ENCODE data around the gene ACAP3.

Gene ACAP3

GRCh38 chr1:1247341-1247913 lies 60.3 kb downstream of the ACAP3 start:
- no peak for TF ChIP-seq CTCF (conservative IDR thresholded peaks at IDR 0.05; ENCODE audit: low read length)
- TF ChIP-seq EZH2phosphoT487 (IDR thresholded peaks at IDR 0.05; ENCODE audit: borderline replicate concordance), result no peak
- Histone ChIP-seq H3K79me2 (ENCODE audit: insufficient read depth, low read length) (no peaks in the 10 kb centered on the region), H2AFZ (ENCODE audit: low read length) (no peak overlapping the region), H3K4me1 (ENCODE audit: insufficient read depth, low read length, poor library complexity, severe bottlenecking) (peaks cover 13% of the 10 kb centered on the region), H4K20me1 (ENCODE audit: insufficient read depth, low read length, poor library complexity, severe bottlenecking) (no peaks in the 10 kb centered on the region), H3K4me3 (ENCODE audit: low read length, poor library complexity, severe bottlenecking) (no peak overlapping the region), H3K27me3 (ENCODE audit: insufficient read depth, low read length, poor library complexity, severe bottlenecking) (no peaks in the 10 kb centered on the region), H3K9ac (ENCODE audit: low read depth, low read length, poor library complexity, severe bottlenecking) (no peak overlapping the region), H3F3A (ENCODE audit: low read depth) (no peaks in the 10 kb centered on the region), H3K9me2 (replicated peaks; ENCODE audit: low read depth, low read length) (no peaks in the 10 kb centered on the region), H3K36me3 (ENCODE audit: insufficient read depth, low read length) (no peaks in the 10 kb centered on the region), H3K9me3 (ENCODE audit: insufficient read depth, low read depth, low read length) (no peaks in the 10 kb centered on the region), H3K4me2 (ENCODE audit: low read depth, low read length, poor library complexity, severe bottlenecking) (no peak overlapping the region)

- H3K9me2 ChIP-seq (replicated peaks; ENCODE audit: low read depth, low read length), result no peaks in the 10 kb centered on the region
- H3K27me3 ChIP-seq (ENCODE audit: insufficient read depth, low read length, poor library complexity, severe bottlenecking), result no peaks in the 10 kb centered on the region
- no peaks in the 10 kb centered on the region for H3K79me2 ChIP-seq (ENCODE audit: insufficient read depth, low read length)
- H3K4me1 ChIP-seq (ENCODE audit: insufficient read depth, low read length, poor library complexity, severe bottlenecking), result peaks cover 13% of the 10 kb centered on the region
- no peak within 1 kb of the TSS for H3K4me3 ChIP-seq (ENCODE audit: low read length, poor library complexity, severe bottlenecking)
- H3K9ac ChIP-seq (ENCODE audit: low read depth, low read length, poor library complexity, severe bottlenecking), result no peak within 1 kb of the TSS
- H3K9me3 ChIP-seq (ENCODE audit: insufficient read depth, low read depth, low read length), result no peaks in the 10 kb centered on the region
- no peaks in the 10 kb centered on the region for H4K20me1 ChIP-seq (ENCODE audit: insufficient read depth, low read length, poor library complexity, severe bottlenecking)
- no peaks in the 10 kb centered on the region for H3F3A ChIP-seq (ENCODE audit: low read depth)
- no peak within 1 kb of the TSS for H3K4me2 ChIP-seq (ENCODE audit: low read depth, low read length, poor library complexity, severe bottlenecking)
- H2AFZ ChIP-seq (ENCODE audit: low read length), result no peak within 1 kb of the TSS
- H3K36me3 ChIP-seq (ENCODE audit: insufficient read depth, low read length), result no peaks in the 10 kb centered on the region
- TF ChIP-seq EZH2phosphoT487 (IDR thresholded peaks at IDR 0.05; ENCODE audit: borderline replicate concordance) (no peak), CTCF (conservative IDR thresholded peaks at IDR 0.05; ENCODE audit: low read length) (no peak; the same call in 1 of the 2 replicates)
Measured at GRCh38 chr1:1246577-1247340, 61.0 kb downstream of the ACAP3 start, which contains the start of gene C1QTNF12. Gene C1QTNF12, minus strand, starts transcription at chr1:1246722. Its CDS starts 32 bp downstream, at chr1:1246690.

- Histone ChIP-seq H3F3A (ENCODE audit: low read depth) (no peaks in the 10 kb centered on the region), H3K27me3 (ENCODE audit: insufficient read depth, low read length, poor library complexity, severe bottlenecking) (no peaks in the 10 kb centered on the region), H3K4me2 (ENCODE audit: low read depth, low read length, poor library complexity, severe bottlenecking) (no peak overlapping the region), H3K36me3 (ENCODE audit: insufficient read depth, low read length) (no peaks in the 10 kb centered on the region), H2AFZ (ENCODE audit: low read length) (no peak overlapping the region), H3K4me1 (ENCODE audit: insufficient read depth, low read length, poor library complexity, severe bottlenecking) (peaks cover 8% of the 10 kb centered on the region), H3K4me3 (ENCODE audit: low read length, poor library complexity, severe bottlenecking) (no peak overlapping the region), H4K20me1 (ENCODE audit: insufficient read depth, low read length, poor library complexity, severe bottlenecking) (no peaks in the 10 kb centered on the region), H3K9me3 (ENCODE audit: insufficient read depth, low read depth, low read length) (no peaks in the 10 kb centered on the region), H3K79me2 (ENCODE audit: insufficient read depth, low read length) (no peaks in the 10 kb centered on the region), H3K9me2 (replicated peaks; ENCODE audit: low read depth, low read length) (no peaks in the 10 kb centered on the region), H3K9ac (ENCODE audit: low read depth, low read length, poor library complexity, severe bottlenecking) (no peak overlapping the region)
- TF ChIP-seq EZH2phosphoT487 (IDR thresholded peaks at IDR 0.05; ENCODE audit: borderline replicate concordance) (no peak), CTCF (conservative IDR thresholded peaks at IDR 0.05; ENCODE audit: low read length) (no peak)
Measured at GRCh38 chr1:1245817-1246576, 61.7 kb downstream of the ACAP3 start.

Data from Loucy (cell line).